HG03045 (cell line): ENCODE measurements around the gene COL27A1.

Experiments
- ATAC-seq: cut with Tn5 transposase; IDR thresholded peaks from one replicate; pipeline ENCODE4 v1.9.1; 2021; ENCODE audit warnings: mild to moderate bottlenecking, moderate library complexity; ENCODE audit not compliant: unreplicated experiment

Gene COL27A1

DNA sequence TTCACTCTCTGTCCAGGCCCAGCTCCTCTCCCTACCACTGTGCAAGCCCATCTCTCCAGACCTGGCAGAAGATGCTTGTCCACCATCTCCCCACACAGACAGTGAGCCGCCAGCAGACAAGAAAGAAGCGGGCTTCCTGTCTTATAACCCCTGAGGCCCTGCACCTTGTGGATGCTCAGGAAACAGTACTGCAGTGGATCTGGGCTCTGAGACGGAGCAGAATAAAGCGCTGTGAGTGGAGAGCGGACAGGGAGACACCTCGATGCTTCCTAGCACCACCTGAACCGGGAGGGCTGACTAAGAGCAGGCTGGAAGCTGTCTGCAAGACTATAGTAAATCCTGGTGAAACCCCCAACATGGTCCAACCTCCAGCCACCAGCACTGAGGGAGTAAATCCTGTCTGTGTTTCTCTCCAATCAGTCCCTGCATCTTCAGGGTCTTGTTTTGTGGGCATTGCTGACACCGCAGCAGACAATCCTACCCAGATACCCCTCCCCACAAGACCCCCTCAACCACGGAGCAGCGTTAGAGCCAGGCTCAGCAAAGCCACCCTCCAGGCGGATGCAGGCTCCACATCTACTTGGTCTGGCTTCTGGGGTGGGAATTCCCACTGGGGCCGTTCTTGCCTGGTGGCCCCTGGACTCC, 193.0 kb downstream of the COL27A1 start:
- ATAC-seq: no peak

DNA sequence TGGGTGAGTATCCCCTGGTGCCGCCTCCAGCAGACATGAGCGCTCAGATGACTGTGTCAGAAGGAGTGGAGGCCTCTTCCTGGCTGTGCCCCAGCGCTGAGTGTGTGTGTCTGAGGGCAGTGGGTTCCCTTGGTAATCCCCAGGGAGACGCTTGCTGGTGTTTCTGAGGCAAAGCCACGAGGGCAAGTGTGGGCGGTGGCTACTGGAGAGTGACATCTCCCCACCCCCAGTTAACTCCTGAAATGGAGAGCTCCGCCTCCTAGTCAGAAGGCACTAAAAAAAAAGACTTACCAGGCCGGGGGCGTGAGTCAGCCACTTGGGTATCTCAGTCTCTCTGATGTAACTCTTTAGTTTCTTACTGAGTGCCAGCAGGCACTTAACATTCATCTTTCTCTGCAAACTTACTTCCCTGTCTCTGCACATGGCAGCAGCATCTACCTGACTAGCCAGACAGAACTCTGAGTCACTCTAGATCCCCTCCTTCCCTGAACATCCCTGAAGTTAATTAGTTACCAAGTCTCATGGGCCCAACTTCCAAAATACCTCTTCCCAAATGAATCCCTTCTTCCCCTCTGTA, 193.7 kb downstream of the COL27A1 start:
- ATAC-seq: peak; percentile 80

DNA sequence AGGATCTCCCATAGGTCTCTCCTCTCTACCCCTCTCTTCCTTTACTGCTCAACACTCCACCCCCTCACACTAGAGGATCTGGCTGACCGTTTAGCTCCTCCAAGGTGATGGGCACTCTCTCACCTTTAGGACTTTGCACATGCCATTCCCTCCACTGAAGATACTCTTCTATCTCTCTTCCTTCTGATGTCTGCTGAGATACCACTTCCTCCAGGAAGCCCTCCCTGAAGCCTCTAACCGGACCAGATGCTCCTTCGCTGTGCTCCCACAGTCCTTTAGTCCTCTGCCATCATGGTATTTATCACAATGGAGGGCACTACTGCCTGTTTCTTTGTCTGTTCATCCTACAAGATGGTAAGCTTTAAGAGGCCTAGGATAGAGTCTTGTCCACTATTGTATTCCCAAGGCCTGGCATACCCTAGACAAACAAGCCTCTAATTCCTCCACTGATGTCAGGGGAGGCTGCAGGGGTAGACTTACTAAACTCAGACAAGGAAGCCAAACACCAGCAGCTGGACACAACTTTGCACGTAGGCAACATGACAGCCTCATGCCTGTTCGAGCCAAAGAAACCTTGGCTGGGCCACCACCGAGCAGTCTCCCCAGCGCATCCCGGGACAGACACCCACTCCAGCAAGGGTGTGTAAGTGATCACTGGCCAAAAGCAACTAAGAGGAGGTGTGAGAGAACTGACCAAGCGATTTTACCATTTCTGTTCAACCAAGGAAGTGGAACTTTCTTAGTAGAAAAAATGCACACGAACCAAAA, 194.6 kb downstream of the COL27A1 start:
- no peak for ATAC-seq

DNA sequence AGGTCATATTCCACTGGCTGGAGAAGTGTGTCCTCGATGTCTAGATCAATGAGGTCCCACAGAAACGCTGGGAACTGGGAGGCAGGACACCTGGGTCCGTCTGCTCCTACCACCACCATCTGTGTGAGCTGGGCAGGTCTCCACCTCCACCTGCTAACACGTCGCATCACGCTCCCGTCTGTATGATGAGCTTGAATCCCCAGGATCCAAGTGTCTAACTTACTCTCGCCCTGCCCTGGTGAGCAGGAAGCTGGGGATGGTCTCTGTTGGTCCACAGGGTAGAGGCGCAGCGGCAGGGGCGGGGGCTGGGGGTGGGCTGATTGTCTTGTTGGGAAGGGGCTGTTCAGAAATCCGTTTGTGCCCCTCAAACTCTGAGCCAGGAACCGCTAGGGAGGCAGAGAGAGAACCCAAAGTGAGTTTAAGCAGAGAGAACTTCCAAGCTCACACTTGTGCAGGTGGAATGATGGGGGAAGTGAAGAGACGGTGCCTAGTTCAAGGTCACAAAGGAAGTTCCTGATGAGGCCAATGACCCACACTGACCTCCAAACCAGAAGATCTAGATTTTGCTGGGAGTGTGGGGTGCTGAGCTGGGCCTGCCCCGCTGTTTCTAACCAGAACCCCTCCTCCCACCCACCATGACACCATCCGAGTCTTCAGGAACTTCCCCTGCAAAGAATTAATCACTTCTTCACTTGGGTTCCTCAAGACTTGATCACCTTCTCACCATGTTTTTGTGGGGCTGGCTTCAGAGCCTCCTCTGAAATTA, 195.5 kb downstream of the COL27A1 start:
- ATAC-seq: no peak

DNA sequence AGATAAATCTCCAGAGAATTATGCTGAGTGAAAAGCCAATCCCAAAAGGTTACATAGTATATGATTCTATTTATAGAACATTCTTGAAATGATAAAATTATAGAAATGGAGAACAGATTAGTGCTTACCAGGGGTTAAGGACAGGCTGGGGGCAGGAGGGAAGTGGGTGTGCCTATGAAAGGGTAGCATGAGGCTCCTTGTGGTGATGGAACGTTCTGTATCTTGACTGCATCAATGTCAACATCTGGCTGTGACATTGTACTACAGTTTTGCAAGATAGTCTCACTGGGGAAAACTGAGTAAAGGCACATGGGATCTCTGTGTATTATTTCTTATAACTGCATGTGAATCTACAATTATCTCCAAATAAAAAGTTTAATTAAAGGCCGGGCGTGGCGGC, 196.6 kb downstream of the COL27A1 start:
- ATAC-seq: no peak

DNA sequence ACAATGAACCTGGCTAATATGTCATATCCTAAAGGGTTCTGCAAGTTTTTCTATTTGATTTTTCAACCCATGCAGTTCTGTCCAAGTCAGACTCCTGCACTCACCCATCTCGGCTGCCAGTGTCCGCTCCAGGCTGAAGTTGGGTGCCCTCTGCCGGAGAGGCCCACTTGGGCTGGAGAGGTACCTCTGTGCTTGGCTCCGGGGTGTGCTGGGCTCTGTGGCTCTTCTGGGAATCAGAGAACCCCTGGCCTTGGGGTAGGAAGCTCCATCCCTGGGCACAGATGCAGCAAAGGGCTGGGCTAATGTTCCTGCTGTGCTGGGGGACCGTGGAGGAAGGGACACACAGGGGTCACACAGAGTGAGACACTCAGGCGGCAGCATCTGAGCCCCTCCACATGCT, 200.5 kb downstream of the COL27A1 start:
- ATAC-seq: no peak

DNA sequence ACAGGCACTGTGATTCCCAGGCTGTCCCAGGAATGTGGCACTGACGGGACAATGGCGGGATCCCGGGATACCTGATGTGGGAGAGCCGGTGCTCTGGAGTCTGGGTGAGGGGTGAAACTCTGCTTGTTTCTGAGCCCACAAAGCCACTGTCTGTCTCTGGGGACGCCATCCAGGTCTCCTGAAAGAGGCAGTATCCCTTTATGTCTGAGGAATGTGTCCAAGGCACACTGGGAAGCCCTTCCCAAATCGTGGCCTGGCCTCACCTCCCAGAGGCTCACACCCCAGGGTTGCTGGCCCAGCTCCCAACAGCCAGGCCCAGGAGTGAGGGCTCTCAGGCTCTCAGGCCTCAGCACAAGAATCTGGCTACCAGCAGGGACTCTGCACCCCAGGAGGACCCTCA, 201.5 kb downstream of the COL27A1 start:
- ATAC-seq: no peak

DNA sequence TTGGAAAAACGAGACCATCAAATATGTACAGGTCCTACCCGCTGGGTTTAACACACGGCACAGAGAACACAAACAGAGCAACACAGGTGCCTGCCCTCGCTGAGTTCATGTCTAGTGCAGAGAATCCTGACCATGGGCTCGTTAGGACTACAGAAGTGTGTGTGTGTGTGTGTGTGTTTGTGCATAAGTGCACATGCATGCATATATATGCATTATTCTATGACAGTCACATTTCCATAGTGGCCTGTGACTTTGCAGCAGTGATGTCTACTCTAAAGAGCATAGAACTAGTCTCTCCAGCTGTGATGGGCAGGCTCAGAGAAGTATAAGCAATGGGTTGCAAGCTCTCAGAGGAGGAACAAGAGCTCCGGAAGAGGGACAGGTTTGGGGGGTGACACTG, 202.0 kb downstream of the COL27A1 start:
- no peak for ATAC-seq

DNA sequence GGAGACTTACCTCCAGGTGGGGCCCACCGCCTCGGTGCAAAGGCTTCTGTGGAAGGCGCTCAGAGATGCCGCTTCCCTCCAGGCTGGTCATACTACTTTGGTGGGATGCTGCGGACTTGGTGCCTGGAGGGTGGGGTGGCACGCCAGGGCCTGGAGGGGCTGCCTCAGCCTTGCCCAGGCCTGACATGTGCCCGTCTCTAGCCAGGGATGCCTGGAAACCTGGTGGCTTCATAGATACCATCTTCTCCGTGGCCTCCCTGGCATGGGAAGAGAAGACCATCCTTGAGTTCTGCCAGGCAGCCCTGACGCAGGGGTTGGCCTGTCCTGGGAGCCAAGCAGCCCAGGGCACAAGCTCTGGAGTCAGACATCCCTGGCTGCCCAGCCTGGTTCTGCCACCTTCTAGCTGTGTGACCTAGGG, 202.6 kb downstream of the COL27A1 start:
- ATAC-seq: no peak

DNA sequence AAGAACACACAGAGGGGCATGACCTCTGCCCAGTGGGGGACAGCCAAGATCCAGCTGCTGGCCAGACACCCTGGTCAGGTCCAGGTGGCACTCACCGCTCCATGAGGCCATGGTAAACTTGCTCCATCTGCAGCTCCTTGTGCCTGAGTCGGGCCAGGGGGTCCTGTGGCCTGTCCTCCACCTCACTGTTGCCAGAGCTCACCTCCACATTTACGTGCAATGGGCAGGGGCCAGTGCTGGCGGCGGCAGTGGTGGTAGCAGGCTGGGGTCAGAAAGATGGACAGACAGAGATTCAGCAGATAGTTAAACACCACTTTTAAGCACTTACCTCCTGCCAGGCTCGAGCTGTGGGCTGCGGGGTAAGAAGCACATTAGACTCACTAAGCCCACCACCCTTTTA, 204.5 kb downstream of the COL27A1 start:
- ATAC-seq: no peak

DNA sequence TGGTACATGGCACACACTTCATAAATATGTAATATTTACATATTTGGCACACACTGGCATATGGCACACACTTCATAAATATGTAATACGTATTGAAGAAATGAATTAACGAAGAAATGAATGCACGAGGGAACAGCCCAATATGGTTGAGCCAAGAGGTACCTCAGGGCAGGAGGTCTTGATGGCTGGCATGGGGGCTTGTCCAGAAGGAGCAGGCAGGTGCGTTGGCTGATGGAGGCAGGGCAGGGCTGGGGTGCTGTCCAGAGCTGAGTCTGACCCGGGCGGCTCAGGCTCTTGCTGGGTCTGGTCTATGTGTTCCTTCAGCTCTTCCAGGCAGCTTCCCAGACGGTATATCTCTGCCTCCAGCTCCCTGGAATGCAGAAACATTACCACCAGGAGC, 206.2 kb downstream of the COL27A1 start:
- no peak for ATAC-seq
